K562 (cell line): ENCODE data around the gene MBNL1. TPM values are rescaled to one million over a fixed set of nuclear protein-coding genes. Genes with fewer than 3 reads are reported as not detected.
A peak's percentile ranks its signal among the peaks of the same experiment; 100 is the strongest.

Experiments used
- ATAC-seq: fragments of 200-7000 bp; cut with Tn5 transposase; 3 replicates; pipeline ENCODE4 v1.9.1; 2020; ENCODE audit warnings: moderate library complexity
- BruUV-seq: library from RNA; stranded (reverse); fragments of 400-500 nt; replicated peaks from 2 replicates; lab custom pipeline; 2021; lab: Mats Ljungman, UMichigan
- CTCF ChIA-PET: fragments of 300-600 bp; formaldehyde crosslinking; extraction: SDS; loops from one replicate; lab custom pipeline; 2021; ENCODE audit warnings: low intra/inter-chr PET ratio; lab: Yijun Ruan, JAX
- POLR2A ChIA-PET: fragments of 300-600, 350-650 bp; sonication (Branson Sonifier 250); formaldehyde crosslinking; extraction: SDS; loops from one replicate; lab custom pipeline; 2021; ENCODE audit warnings: antibody characterized with exemption, inconsistent platforms; lab: Yijun Ruan, JAX
- DNase-seq, 4 experiments: peaks; one replicate each; pipeline versions ENCODE4 v3.0.0 to v3.0.0-alpha.2; 2011 to 2018; ENCODE audit warnings: low spot score in 3 of 4, mixed read lengths in 3 of 4; ENCODE audit errors: extremely low read depth in 1 of 4
- FAIRE-seq: peaks from 2 replicates; lab custom pipeline; 2011; peaks lifted over from hg19 to GRCh38; lab: Jason Lieb, UNC
- H2AFZ ChIP-seq: 2 replicates; pipeline ENCODE4 v1.6.0; 2011; ENCODE audit warnings: low read depth, low read length, control low read depth, inconsistent platforms
- H3K27ac ChIP-seq: fragments of 200-600 bp; 3 replicates; pipeline ENCODE4 v1.8.0; 2011; ENCODE audit warnings: low read depth, mild to moderate bottlenecking, control low read depth, inconsistent platforms, low read length, moderate library complexity, mixed read lengths; ENCODE audit errors: extremely low read depth
- H3K27me3 ChIP-seq, 2 experiments: fragments of 300-600 bp in 1 of 2; 2 replicates in 1 of 2; 3 replicates in 1 of 2; pipeline versions ENCODE4 v1.6.0 to v1.8.0; 2011; ENCODE audit warnings: inconsistent platforms in 2 of 2, low read length in 2 of 2, mild to moderate bottlenecking in 1 of 2, mixed read lengths in 1 of 2, moderate library complexity in 1 of 2; ENCODE audit not compliant: control insufficient read depth in 2 of 2, insufficient read depth in 2 of 2
- H3K36me3 ChIP-seq: fragments of 300-600 bp; 3 replicates; pipeline ENCODE4 v1.8.0; 2011; ENCODE audit warnings: mild to moderate bottlenecking, low read length, inconsistent platforms; ENCODE audit not compliant: control insufficient read depth, insufficient read depth
- H3K4me1 ChIP-seq, 2 experiments: fragments of 200-600 bp in 1 of 2; replicated peaks in 1 of 2; 2 replicates in 1 of 2; 3 replicates in 1 of 2; pipeline versions ENCODE4 v1.5.1 to v1.8.0; 2011; ENCODE audit warnings: inconsistent platforms in 2 of 2, low read length in 2 of 2, mild to moderate bottlenecking in 1 of 2, mixed read lengths in 1 of 2, moderate library complexity in 1 of 2; ENCODE audit not compliant: control insufficient read depth in 2 of 2, insufficient read depth in 2 of 2
- H3K4me2 ChIP-seq: 2 replicates; pipeline ENCODE4 v1.6.1; 2011; ENCODE audit warnings: low read length, control low read depth, inconsistent platforms, mixed read lengths; ENCODE audit not compliant: insufficient read depth
- H3K4me3 ChIP-seq: fragments of 200-600 bp; sonication (generic), shearing (Covaris generic); 2 replicates; pipeline ENCODE4 v1.5.1; 2016; ENCODE audit warnings: control low read depth, inconsistent platforms
- H3K79me2 ChIP-seq: fragments of 200-600 bp; 3 replicates; pipeline ENCODE4 v1.8.0; 2011; ENCODE audit warnings: low read length, inconsistent platforms; ENCODE audit not compliant: control insufficient read depth, insufficient read depth
- H3K9ac ChIP-seq, 2 experiments: 2 replicates each; pipeline versions ENCODE4 v1.6.0 to v1.6.1; 2011; ENCODE audit warnings: low read depth in 2 of 2, low read length in 2 of 2, control low read depth in 1 of 2, inconsistent platforms in 1 of 2, mild to moderate bottlenecking in 1 of 2, mixed read lengths in 1 of 2; ENCODE audit not compliant: insufficient read depth in 1 of 2
- H3K9me1 ChIP-seq: one replicate; pipeline ENCODE4 v1.6.0; 2011; ENCODE audit warnings: inconsistent platforms, mild to moderate bottlenecking, low read length, moderate library complexity; ENCODE audit not compliant: control insufficient read depth, insufficient read depth
- H3K9me3 ChIP-seq: replicated peaks from 2 replicates; pipeline ENCODE4 v1.5.1; 2011; ENCODE audit warnings: low read depth, low read length, inconsistent platforms; ENCODE audit not compliant: control insufficient read depth, insufficient read depth
- H4K20me1 ChIP-seq: replicated peaks from 2 replicates; pipeline ENCODE4 v1.6.1; 2011; ENCODE audit warnings: low read length, inconsistent platforms, mixed read lengths; ENCODE audit not compliant: control insufficient read depth, insufficient read depth
- C11orf30 ChIP-seq: fragments of 450-650 bp; IDR thresholded peaks from 2 replicates; pipeline ENCODE4 v1.6.1; 2016; ENCODE audit warnings: low read depth, mild to moderate bottlenecking
- CEBPB ChIP-seq: fragments of 450-650 bp; IDR thresholded peaks from 2 replicates; pipeline ENCODE4 v1.6.1; 2016; ENCODE audit warnings: missing genetic modification characterization, missing compliant biosample characterization
- NR2C2 ChIP-seq, 2 experiments: fragments of 200-800 bp in 1 of 2; sonication (Bioruptor generic) in 1 of 2; sonication (generic) in 1 of 2; formaldehyde crosslinking in 1 of 2; IDR thresholded peaks; 2 replicates each; pipeline versions ENCODE4 v1.6.1 to v1.8.0; 2016 to 2022; ENCODE audit warnings: mild to moderate bottlenecking in 1 of 2, missing compliant biosample characterization in 1 of 2, missing genetic modification characterization in 1 of 2, missing genetic modification reagents in 1 of 2
- POLR2AphosphoS2 ChIP-seq: IDR thresholded peaks from 2 replicates; pipeline ENCODE4 v1.6.1; 2012; ENCODE audit warnings: low read length, improper control_type of control experiment
- ZNF551 ChIP-seq: fragments of 250-450 bp; sonication (Bioruptor Pico); IDR thresholded peaks from 2 replicates; pipeline ENCODE4 v1.5.0; 2021; ENCODE audit warnings: mild to moderate bottlenecking, moderate library complexity
- WGBS: fragments of 100-300 bp; shearing (Covaris generic); methylation state at CpG from one replicate; pipeline ENCODE4 v1.1.6; 2016; ENCODE audit warnings: low coverage, mixed read lengths; ENCODE audit not compliant: insufficient coverage; ENCODE audit errors: missing lambda C conversion rate; 5-methylcytosine and 5-hydroxymethylcytosine counted together
- in situ Hi-C: fragments of 300-500 bp; cut with MboI; formaldehyde crosslinking; loops from 4 replicates; pipeline ENCODE4 v1.15.0; 2018; ENCODE audit warnings: inconsistent platforms, mixed read lengths
- intact Hi-C: fragments of 100-400 bp; cut with micrococcal nuclease; formaldehyde crosslinking; loops from 2 replicates; pipeline ENCODE4 v1.14.2; 2022
- polyA plus RNA-seq, 8 experiments: library from polyadenylated mRNA; depleted of rRNA in 4 of 8; stranded (reverse) in 5 of 8; unstranded in 3 of 8; fragments of >200 nt; fragmentation: Nextera tagmentation in 2 of 8; fragmentation: Illumina TruSeq in 1 of 8; extraction: Ambion mirVana in 2 of 8; extraction: Trizol in 1 of 8; gene quantifications; 2 replicates each; pipeline versions ENCODE4 v1.2.1 to v1.2.3, GENCODE V29; 2011 to 2014; ENCODE audit warnings: inconsistent platforms in 1 of 8, missing spikeins in 1 of 8
- total RNA-seq, 7 experiments: library from RNA; depleted of rRNA in 6 of 7; stranded (reverse); fragments of >200 nt in 6 of 7; fragmentation: Illumina TruSeq in 2 of 7; extraction: Trizol in 2 of 7; gene quantifications; 2 replicates each; pipeline versions ENCODE4 v1.2.1 to v1.2.3, GENCODE V29; 2011 to 2021; ENCODE audit warnings: low replicate concordance in 1 of 7
- TF ChIP-seq, protein P1 (sequence below), 2 experiments: fragments of 450-650 bp in 1 of 2; sonication (generic) in 1 of 2; formaldehyde crosslinking in 1 of 2; IDR thresholded peaks in 1 of 2; conservative IDR thresholded peaks in 1 of 2; 2 replicates each; pipeline versions ENCODE4 v1.6.1 to v1.8.1; 2016 to 2023; ENCODE audit warnings: mild to moderate bottlenecking in 2 of 2, moderate library complexity in 2 of 2, inconsistent platforms in 1 of 2, missing genetic modification reagents in 1 of 2

Gene MBNL1
- total and polyA plus RNA-seq, 9 of the 15 experiments (the other 6 are each of a cell fraction or from before 2014, with no cell fraction given): 70.3 to 243 (median 220) TPM

- FAIRE-seq: no peak
- peak; percentile 41 for TF ChIP-seq CEBPB (tag)
- no peak for TF ChIP-seq ZNF551 (CRISPR knock-in tag)
- TF ChIP-seq, protein P1, sequence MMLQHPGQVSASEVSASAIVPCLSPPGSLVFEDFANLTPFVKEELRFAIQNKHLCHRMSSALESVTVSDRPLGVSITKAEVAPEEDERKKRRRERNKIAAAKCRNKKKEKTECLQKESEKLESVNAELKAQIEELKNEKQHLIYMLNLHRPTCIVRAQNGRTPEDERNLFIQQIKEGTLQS (IDR thresholded peaks at IDR 0.05): 0 out of 2 replicates have a peak, but pooled peaks have one; percentile 16
- TF ChIP-seq, protein P1 (CRISPR knock-in tag; conservative IDR thresholded peaks at IDR 0.05): no peak
- Histone ChIP-seq H2AFZ (no peak overlapping the region), H3K79me2 (peaks cover 100% of the 10 kb centered on the region), H3K36me3 (peaks cover 40% of the 10 kb centered on the region), H3K9me3 (no peaks in the 10 kb centered on the region), H3K27me3 (no peaks in the 10 kb centered on the region), H3K27ac (no peak overlapping the region), H3K4me3 (no peak overlapping the region), H3K9me1 (peaks cover 9% of the 10 kb centered on the region), H4K20me1 (peaks cover 56% of the 10 kb centered on the region), H3K4me1 (peaks cover 9 to 52% of the 10 kb centered on the region in 2 experiments), H3K9ac (no peak overlapping the region), H3K4me2 (no peak overlapping the region)
- no peak for DNase-seq
- POLR2A ChIA-PET: interaction anchor here (0.7 to 3.9 kb wide), 3 partner anchors 10 to 20 kb away, joined by 3 to 23 read pairs (median 3); no protein-coding TSS in a partner anchor
- ATAC-seq: peak; percentile 45
- in situ Hi-C loops: no loop called here
- intact Hi-C loops: loop anchor here (10.0 kb wide), 2 partner anchors 885 to 1675 kb away; partner anchors contain the start of genes RAP2B and SELENOT
- WGBS: 74% methylated on average over 3 of the region's 3 CpGs
- BruUV-seq: no TSS peak
- CTCF ChIA-PET: no interaction called here
Observed at GRCh38 chr3:152279479-152279878, 10.8 kb downstream of the MBNL1 start.

DNA sequence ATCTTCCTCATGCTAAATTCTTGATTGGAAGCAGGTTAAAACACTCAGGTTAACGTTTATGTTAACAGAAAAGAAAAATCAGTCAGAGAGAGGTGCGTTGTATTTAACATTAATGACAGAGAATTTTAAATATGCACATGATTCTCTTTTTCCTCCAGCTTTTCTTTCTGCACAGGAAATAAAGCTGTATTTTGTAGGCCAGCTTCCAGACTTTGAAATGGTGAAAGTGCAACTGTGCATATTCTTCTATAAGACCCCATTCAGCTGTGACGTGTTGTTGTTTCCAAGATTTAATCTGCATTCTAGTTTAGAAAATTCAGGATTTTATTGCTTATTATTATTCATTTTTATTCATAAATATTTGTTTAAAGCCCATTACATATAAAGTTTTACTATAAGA is 11.8 kb downstream of the MBNL1 start:
- ATAC-seq: no peak
- H3K4me3 ChIP-seq: no peak overlapping the region
- TF ChIP-seq NR2C2 (CRISPR knock-in tag; IDR thresholded peaks at IDR 0.05) (no peak), NR2C2 (tag; IDR thresholded peaks at IDR 0.05) (0 out of 2 replicates have a peak, but pooled peaks have one; percentile 9), POLR2AphosphoS2 (no peak), C11orf30 (peak; percentile 29; the same call in 1 of the 2 replicates)
- TF ChIP-seq, all 486 proteins: peak for 2
- Histone ChIP-seq H3K4me1 (peaks cover 2 to 51% of the 10 kb centered on the region in 2 experiments; a peak in 4 of 5 replicates), H3K27ac (no peak overlapping the region), H3K9me1 (peaks cover 9% of the 10 kb centered on the region), H3K79me2 (peaks cover 100% of the 10 kb centered on the region), H3K36me3 (peaks cover 48% of the 10 kb centered on the region), H2AFZ (no peak overlapping the region), H3K9me3 (no peaks in the 10 kb centered on the region), H3K4me2 (no peak overlapping the region), H3K9ac (no peak overlapping the region), H3K27me3 (no peaks in the 10 kb centered on the region), H4K20me1 (peaks cover 62% of the 10 kb centered on the region)
- intact Hi-C loops: no loop called here
- no TSS peak for BruUV-seq
- 53% methylated on average over 3 of the region's 3 CpGs for WGBS
- POLR2A ChIA-PET: interaction anchor here (0.8 to 3.9 kb wide), 4 partner anchors 8 to 37 kb away, joined by 3 to 23 read pairs (median 6); no protein-coding TSS in a partner anchor
- DNase-seq (no peak), FAIRE-seq (no peak)
- CTCF ChIA-PET: no interaction called here
- in situ Hi-C loops: no loop called here
